CD4-positive, alpha-beta memory T cell (primary cell): Measurements from ENCODE around the gene ST7. TPM values are rescaled to one million over a fixed set of nuclear protein-coding genes. Genes with fewer than 3 reads are reported as not detected.

Experiments
- CTCF ChIA-PET: fragments of 350-600 bp; sonication (Branson Sonifier 250); formaldehyde crosslinking; loops from one replicate; lab custom pipeline; 2021; ENCODE audit warnings: inconsistent platforms; ENCODE audit not compliant: partially characterized antibody; lab: Charles Lee
- POLR2A ChIA-PET: fragments of 350-600 bp; sonication (Branson Sonifier 250); formaldehyde crosslinking; loops from one replicate; lab custom pipeline; 2021; ENCODE audit not compliant: partially characterized antibody; lab: Charles Lee
- DNase-seq, 5 donors: peaks; one replicate each; pipeline versions ENCODE4 v3.0.0 to v3.0.0-alpha.2; 2020 to 2022; ENCODE audit warnings: mixed read lengths in 1 of 5
- H3K27ac ChIP-seq: one replicate; pipeline ENCODE4 v1.7.0; 2013; ENCODE audit warnings: low read depth, low read length
- H3K27me3 ChIP-seq: 2 replicates; pipeline ENCODE4 v1.7.0; 2013; ENCODE audit warnings: mild to moderate bottlenecking, low read length, moderate library complexity; ENCODE audit not compliant: insufficient read depth
- H3K36me3 ChIP-seq: 2 replicates; pipeline ENCODE4 v1.7.0; 2013; ENCODE audit warnings: mild to moderate bottlenecking, low read length, moderate library complexity; ENCODE audit not compliant: insufficient read depth
- H3K4me1 ChIP-seq: 2 replicates; pipeline ENCODE4 v1.7.0; 2013; ENCODE audit warnings: mild to moderate bottlenecking, low read length, moderate library complexity; ENCODE audit not compliant: insufficient read depth
- H3K4me3 ChIP-seq, 2 donors: one replicate each; pipeline ENCODE4 v1.7.0; 2013; ENCODE audit warnings: low read length in 2 of 2, mild to moderate bottlenecking in 1 of 2
- H3K9me3 ChIP-seq, 2 donors: one replicate each; pipeline ENCODE4 v1.7.0; 2013; ENCODE audit warnings: low read length in 2 of 2, control low read depth in 1 of 2; ENCODE audit not compliant: control insufficient read depth in 1 of 2
- H3K27ac Mint-ChIP-seq, 7 donors: one replicate each; pipeline ENCODE4 v1.8.0; 2020 to 2021; ENCODE audit warnings: mixed read lengths in 7 of 7, mild to moderate bottlenecking in 6 of 7, inconsistent platforms in 3 of 7, moderate library complexity in 3 of 7
- H3K27me3 Mint-ChIP-seq, 2 donors: one replicate each; pipeline ENCODE4 v1.8.0; 2020 to 2021; ENCODE audit warnings: mixed read lengths in 2 of 2
- H3K36me3 Mint-ChIP-seq, 2 donors: one replicate each; pipeline ENCODE4 v1.8.0; 2020 to 2021; ENCODE audit warnings: mixed read lengths in 2 of 2, inconsistent platforms in 1 of 2, mild to moderate bottlenecking in 1 of 2
- H3K4me1 Mint-ChIP-seq, 4 donors: one replicate each; pipeline ENCODE4 v1.8.0; 2020 to 2021; ENCODE audit warnings: mixed read lengths in 4 of 4, mild to moderate bottlenecking in 1 of 4
- H3K4me3 Mint-ChIP-seq, 8 donors: one replicate each; pipeline ENCODE4 v1.8.0; 2020 to 2021; ENCODE audit warnings: mixed read lengths in 8 of 8, mild to moderate bottlenecking in 7 of 8, moderate library complexity in 6 of 8, inconsistent platforms in 3 of 8
- H3K9me3 Mint-ChIP-seq, 8 donors: one replicate each; pipeline ENCODE4 v1.8.0; 2020 to 2021; ENCODE audit warnings: mixed read lengths in 8 of 8, mild to moderate bottlenecking in 5 of 8, inconsistent platforms in 3 of 8, moderate library complexity in 1 of 8
- intact Hi-C: fragments of 100-400 bp; cut with micrococcal nuclease; formaldehyde crosslinking; loops from one replicate; pipeline ENCODE4 v1.15.1; 2023
- polyA plus RNA-seq, 2 donors: library from polyadenylated mRNA; unstranded; fragments of 300-500 nt; fragmentation: Illumina TruSeq; gene quantifications; one replicate each; pipeline ENCODE4 v1.2.3, GENCODE V29; 2021
- total RNA-seq, 2 experiments: library from RNA; stranded (reverse); gene quantifications; one replicate each; pipeline ENCODE4 v1.2.3, GENCODE V29; 2021

Gene ST7
- total and polyA plus RNA-seq, 4 experiments from 2014 or later = 3.8 to 6.6 (median 4.0) TPM

DNA sequence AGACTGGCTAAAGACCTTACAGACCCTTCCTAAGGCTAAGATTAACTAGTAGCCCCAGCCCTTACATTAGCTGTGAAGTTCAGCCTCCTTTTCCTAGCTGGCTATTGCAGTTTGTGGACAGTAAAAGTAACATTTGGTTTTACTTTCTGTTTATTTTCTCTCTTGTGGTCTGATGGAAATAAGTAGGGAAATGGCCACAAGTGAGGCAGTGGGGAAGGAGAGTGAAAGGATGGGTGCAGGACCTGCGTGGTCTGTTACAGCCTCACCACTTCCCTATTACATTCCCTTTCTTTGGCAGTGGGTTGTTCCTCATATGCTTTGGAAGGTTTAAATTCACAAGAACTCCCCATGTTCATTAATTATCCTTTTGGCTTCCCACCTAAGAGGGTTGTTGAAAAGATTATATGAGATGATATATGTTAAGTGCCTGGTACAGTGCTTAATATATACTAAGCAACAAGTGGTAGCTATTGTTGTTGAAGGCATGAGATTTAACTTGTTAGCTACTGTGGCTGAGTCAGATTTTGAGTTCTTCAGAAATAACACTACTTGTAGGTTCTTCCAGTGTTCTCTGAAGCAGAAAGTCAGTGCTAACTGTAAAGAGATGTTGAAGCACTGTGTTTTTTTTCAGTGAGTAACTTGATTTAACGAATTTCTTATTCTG lies 181.7 kb downstream of the ST7 start:
- DNase-seq = no peak
- Mint-ChIP-seq H3K4me3 (no peak overlapping the region), H3K27ac (no peak overlapping the region), H3K4me1 (peaks cover 0 to 10% (median 6%) of the 10 kb centered on the region in 4 donors), H3K27me3 (no peaks in the 10 kb centered on the region), H3K36me3 (peaks cover 2 to 11% of the 10 kb centered on the region in 2 donors), H3K9me3 (no peaks in the 10 kb centered on the region)
- H3K4me1 ChIP-seq = no peaks in the 10 kb centered on the region
- H3K27me3 ChIP-seq = no peaks in the 10 kb centered on the region
- H3K4me3 ChIP-seq = no peak overlapping the region
- intact Hi-C loops = no loop called here
- H3K27ac ChIP-seq = no peak overlapping the region
- no peaks in the 10 kb centered on the region for H3K36me3 ChIP-seq
- POLR2A ChIA-PET = no interaction called here
- CTCF ChIA-PET = interaction anchor here (1.8 to 8.2 kb wide), 3 partner anchors 9 to 148 kb away, joined by 10 to 66 read pairs (median 17); no protein-coding TSS in a partner anchor
- H3K9me3 ChIP-seq = no peaks in the 10 kb centered on the region

DNA sequence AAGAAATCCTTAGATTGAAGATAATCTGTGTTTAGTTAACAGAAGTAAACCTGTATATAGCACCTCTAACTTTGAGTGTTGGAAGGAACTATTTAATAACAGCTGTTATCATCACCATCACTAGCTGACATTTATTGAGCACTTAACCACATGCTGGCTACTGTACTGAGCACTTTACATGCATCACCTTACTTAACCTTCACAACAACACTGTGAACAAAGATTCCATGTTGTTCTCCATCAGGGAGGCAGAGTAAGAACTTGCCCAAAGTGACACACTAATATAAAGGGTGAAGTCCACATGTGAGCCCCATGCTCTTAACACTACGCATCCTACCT lies 182.2 kb downstream of the ST7 start:
- no peak for DNase-seq
- no peaks in the 10 kb centered on the region for H3K27me3 Mint-ChIP-seq
- ChIA-PET CTCF (interaction anchor here (1.2 to 8.2 kb wide), 3 partner anchors 10 to 148 kb away, joined by 3 to 66 read pairs (median 17); no protein-coding TSS in a partner anchor), POLR2A (no interaction called here)
- H3K4me3 Mint-ChIP-seq = no peak overlapping the region
- H3K4me3 ChIP-seq = no peak overlapping the region
- no peaks in the 10 kb centered on the region for H3K27me3 ChIP-seq
- peaks cover 2 to 14% of the 10 kb centered on the region in 2 donors for H3K36me3 Mint-ChIP-seq
- H3K4me1 Mint-ChIP-seq = peaks cover 0 to 10% (median 6%) of the 10 kb centered on the region in 4 donors
- no peaks in the 10 kb centered on the region for H3K4me1 ChIP-seq
- H3K9me3 Mint-ChIP-seq = no peaks in the 10 kb centered on the region
- intact Hi-C loops = no loop called here
- no peak overlapping the region for H3K27ac ChIP-seq
- H3K36me3 ChIP-seq = no peaks in the 10 kb centered on the region
- H3K27ac Mint-ChIP-seq = no peak overlapping the region
- H3K9me3 ChIP-seq = no peaks in the 10 kb centered on the region

DNA sequence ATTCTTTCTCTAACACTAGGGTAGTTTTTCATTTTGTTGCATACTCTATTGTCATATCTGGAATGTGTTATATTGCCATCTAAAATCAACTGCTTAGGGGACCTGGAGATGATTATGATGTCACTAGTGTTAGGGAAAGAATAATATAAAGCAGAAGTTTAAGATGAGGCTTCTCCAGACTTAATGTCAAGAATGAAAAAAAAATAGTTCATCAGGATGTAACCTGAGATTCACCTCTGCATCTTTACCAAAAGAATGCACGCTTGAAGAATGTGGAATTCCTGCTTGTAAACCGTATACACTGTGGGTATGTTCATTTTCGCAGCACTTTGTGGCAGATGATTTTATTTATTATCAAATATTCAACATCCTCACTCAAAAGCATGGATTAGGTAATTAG lies 184.6 kb downstream of the ST7 start:
- ChIA-PET CTCF (no interaction called here), POLR2A (no interaction called here)
- no peak overlapping the region for H3K4me3 ChIP-seq
- no peaks in the 10 kb centered on the region for H3K36me3 ChIP-seq
- H3K27ac ChIP-seq = no peak overlapping the region
- intact Hi-C loops = no loop called here
- H3K9me3 Mint-ChIP-seq = no peaks in the 10 kb centered on the region
- peaks cover 2 to 22% of the 10 kb centered on the region in 2 donors for H3K36me3 Mint-ChIP-seq
- H3K4me3 Mint-ChIP-seq = no peak overlapping the region
- no peaks in the 10 kb centered on the region for H3K27me3 ChIP-seq
- no peak overlapping the region for H3K27ac Mint-ChIP-seq
- H3K4me1 ChIP-seq = no peaks in the 10 kb centered on the region
- H3K4me1 Mint-ChIP-seq = peaks cover 0 to 10% (median 6%) of the 10 kb centered on the region in 4 donors
- H3K9me3 ChIP-seq = no peaks in the 10 kb centered on the region
- DNase-seq = no peak
- no peaks in the 10 kb centered on the region for H3K27me3 Mint-ChIP-seq

DNA sequence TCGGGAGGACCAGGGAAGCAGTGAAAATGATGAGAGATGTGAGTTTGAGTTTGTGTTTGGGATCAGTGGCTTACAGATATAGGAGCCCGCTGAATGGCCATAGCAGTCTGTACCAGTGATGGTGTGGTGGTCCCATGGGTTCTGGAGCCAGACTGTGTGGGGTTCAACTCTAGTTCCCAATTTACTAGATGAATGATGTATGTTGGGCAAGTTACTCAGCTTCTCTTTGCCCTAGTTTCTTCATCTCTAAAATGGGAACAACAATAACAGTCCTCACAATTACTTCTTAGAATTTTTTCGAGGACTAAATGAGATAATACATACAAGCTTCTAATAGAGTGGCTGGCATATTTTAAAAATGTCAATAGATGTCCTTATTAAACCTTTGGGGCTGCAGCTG lies 185.2 kb downstream of the ST7 start:
- Mint-ChIP-seq H3K27ac (no peak overlapping the region), H3K9me3 (no peaks in the 10 kb centered on the region), H3K27me3 (no peaks in the 10 kb centered on the region), H3K36me3 (peaks cover 2 to 24% of the 10 kb centered on the region in 2 donors), H3K4me1 (peaks cover 0 to 12% (median 6%) of the 10 kb centered on the region in 4 donors), H3K4me3 (no peak overlapping the region)
- no peak overlapping the region for H3K27ac ChIP-seq
- H3K4me3 ChIP-seq = no peak overlapping the region
- no peaks in the 10 kb centered on the region for H3K4me1 ChIP-seq
- intact Hi-C loops = no loop called here
- H3K36me3 ChIP-seq = no peaks in the 10 kb centered on the region
- CTCF ChIA-PET = no interaction called here
- no peaks in the 10 kb centered on the region for H3K27me3 ChIP-seq
- no peaks in the 10 kb centered on the region for H3K9me3 ChIP-seq
- POLR2A ChIA-PET = no interaction called here
- DNase-seq = no peak

DNA sequence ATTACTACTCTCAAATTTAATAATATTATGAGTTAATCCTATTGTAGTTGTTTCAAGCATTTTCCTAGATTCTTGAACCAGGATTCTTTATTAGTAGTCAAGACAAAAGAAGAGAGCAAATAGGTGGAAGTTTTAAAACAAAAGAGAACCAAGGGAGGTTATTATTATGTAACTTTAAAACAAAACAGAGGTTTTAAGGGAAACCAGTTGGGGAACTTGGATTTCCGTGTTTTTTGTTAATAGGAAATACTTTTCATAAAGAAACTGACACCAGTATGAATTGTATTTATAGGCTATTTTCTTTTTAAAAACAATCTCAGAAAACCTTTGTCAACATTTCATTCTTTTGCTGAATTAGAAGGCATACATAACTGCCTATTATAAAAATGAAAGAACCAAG lies 185.7 kb downstream of the ST7 start:
- ChIA-PET CTCF (interaction anchor here (1.6 kb wide), 1 partner anchor 150 kb away, joined by 4 read pairs; no protein-coding TSS in a partner anchor), POLR2A (no interaction called here)
- no peak overlapping the region for H3K27ac Mint-ChIP-seq
- no peaks in the 10 kb centered on the region for H3K27me3 ChIP-seq
- peaks cover 2 to 24% of the 10 kb centered on the region in 2 donors for H3K36me3 Mint-ChIP-seq
- no peaks in the 10 kb centered on the region for H3K9me3 Mint-ChIP-seq
- H3K27ac ChIP-seq = no peak overlapping the region
- no peaks in the 10 kb centered on the region for H3K36me3 ChIP-seq
- no peaks in the 10 kb centered on the region for H3K27me3 Mint-ChIP-seq
- H3K4me3 ChIP-seq = no peak overlapping the region
- no peaks in the 10 kb centered on the region for H3K4me1 ChIP-seq
- intact Hi-C loops = no loop called here
- no peaks in the 10 kb centered on the region for H3K9me3 ChIP-seq
- peaks cover 0 to 12% (median 6%) of the 10 kb centered on the region in 4 donors for H3K4me1 Mint-ChIP-seq
- no peak for DNase-seq
- no peak overlapping the region for H3K4me3 Mint-ChIP-seq

DNA sequence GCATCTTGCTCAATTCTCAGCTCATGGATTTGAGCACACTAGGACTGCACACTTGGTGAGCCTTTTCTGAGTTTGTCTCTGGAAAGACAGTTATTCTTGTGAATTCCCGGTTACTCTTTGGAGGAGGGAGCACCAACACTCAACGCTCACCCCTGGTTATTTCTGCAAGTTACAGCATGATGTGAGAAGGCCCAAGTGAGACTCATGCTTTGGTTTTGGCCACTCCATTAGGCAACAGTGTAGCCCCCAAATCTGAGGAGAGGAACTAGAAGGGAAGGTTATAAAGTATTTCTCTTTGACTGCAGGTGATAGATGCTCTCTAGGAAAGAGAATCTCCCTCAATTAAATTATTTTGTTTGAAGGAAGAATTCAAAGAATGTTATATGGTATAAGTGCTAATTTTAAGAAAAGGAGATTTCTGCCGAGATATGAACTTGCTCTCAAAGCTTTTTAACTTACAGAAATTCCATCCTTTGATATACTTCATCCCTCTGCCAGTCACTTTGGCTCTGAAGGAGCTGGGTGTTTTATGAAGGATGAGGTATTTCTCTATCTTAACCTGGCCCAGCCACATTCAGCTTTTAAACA lies 186.2 kb downstream of the ST7 start:
- ChIA-PET POLR2A (no interaction called here), CTCF (interaction anchor here (1.2 to 1.6 kb wide), 2 partner anchors 11 to 151 kb away, joined by 4 read pairs; no protein-coding TSS in a partner anchor)
- intact Hi-C loops = no loop called here
- peaks cover 0 to 8% (median 5%) of the 10 kb centered on the region in 4 donors for H3K4me1 Mint-ChIP-seq
- no peak overlapping the region for H3K27ac Mint-ChIP-seq
- no peak overlapping the region for H3K4me3 ChIP-seq
- no peak for DNase-seq
- no peaks in the 10 kb centered on the region for H3K9me3 Mint-ChIP-seq
- no peak overlapping the region for H3K4me3 Mint-ChIP-seq
- H3K36me3 Mint-ChIP-seq = peaks cover 0 to 24% of the 10 kb centered on the region in 2 donors
- no peak overlapping the region for H3K27ac ChIP-seq
- no peaks in the 10 kb centered on the region for H3K27me3 Mint-ChIP-seq
- H3K36me3 ChIP-seq = no peaks in the 10 kb centered on the region
- no peaks in the 10 kb centered on the region for H3K9me3 ChIP-seq
- no peaks in the 10 kb centered on the region for H3K4me1 ChIP-seq
- no peaks in the 10 kb centered on the region for H3K27me3 ChIP-seq

DNA sequence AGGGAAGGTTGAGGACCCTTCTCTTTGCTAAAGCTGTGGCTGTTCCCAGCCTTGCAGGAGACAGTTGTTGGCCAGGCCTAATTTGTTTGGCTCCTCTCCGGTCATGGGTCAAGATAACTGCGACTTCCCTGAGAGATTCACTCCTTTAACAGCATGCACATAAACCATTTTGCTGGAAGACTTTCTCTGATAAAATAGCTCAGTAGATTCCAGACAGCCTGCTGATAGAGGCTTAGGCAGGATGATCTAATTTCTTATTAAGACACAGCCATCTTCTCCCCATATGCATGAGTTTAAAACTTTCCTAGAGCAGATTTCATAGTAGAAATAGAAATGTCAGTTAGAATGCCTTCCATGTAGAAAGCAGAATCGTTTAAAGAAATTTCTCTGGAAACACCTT lies 187.6 kb downstream of the ST7 start:
- no peak overlapping the region for H3K4me3 ChIP-seq
- H3K4me1 ChIP-seq = no peaks in the 10 kb centered on the region
- no peak overlapping the region for H3K27ac Mint-ChIP-seq
- no peak overlapping the region for H3K4me3 Mint-ChIP-seq
- no peaks in the 10 kb centered on the region for H3K9me3 Mint-ChIP-seq
- POLR2A ChIA-PET = no interaction called here
- no peaks in the 10 kb centered on the region for H3K27me3 ChIP-seq
- H3K36me3 ChIP-seq = no peaks in the 10 kb centered on the region
- H3K27me3 Mint-ChIP-seq = no peaks in the 10 kb centered on the region
- H3K27ac ChIP-seq = no peak overlapping the region
- H3K9me3 ChIP-seq = no peaks in the 10 kb centered on the region
- CTCF ChIA-PET = no interaction called here
- intact Hi-C loops = no loop called here
- peaks cover 0 to 24% of the 10 kb centered on the region in 2 donors for H3K36me3 Mint-ChIP-seq
- no peak for DNase-seq
- peaks cover 0 to 2% (median 0%) of the 10 kb centered on the region in 4 donors for H3K4me1 Mint-ChIP-seq
